Hepatocyte (in vitro differentiated cells): ENCODE results near the gene GRK5. TPM values are rescaled to one million over a fixed set of nuclear protein-coding genes. Genes with fewer than 3 reads are reported as not detected.

Experiments
- DNase-seq: peaks from one replicate; pipeline ENCODE4 v3.0.0-alpha.2; 2016; ENCODE audit warnings: low spot score
- H2AFZ ChIP-seq: fragments of 200-600 bp; sonication (generic); 2 replicates; pipeline ENCODE4 v1.6.0; 2016; ENCODE audit warnings: antibody characterized with exemption, mild to moderate bottlenecking
- H3K27ac ChIP-seq: fragments of 200-600 bp; sonication (generic); 2 replicates; pipeline ENCODE4 v1.5.1; 2016; ENCODE audit warnings: mild to moderate bottlenecking
- H3K27me3 ChIP-seq: fragments of 200-600 bp; sonication (generic); 2 replicates; pipeline ENCODE4 v1.6.1; 2016
- H3K36me3 ChIP-seq: fragments of 200-600 bp; sonication (generic); replicated peaks from 2 replicates; pipeline ENCODE4 v1.5.1; 2016; ENCODE audit warnings: low read depth; ENCODE audit not compliant: insufficient read depth
- H3K4me1 ChIP-seq: fragments of 200-600 bp; sonication (generic); 2 replicates; pipeline ENCODE4 v1.5.1; 2016; ENCODE audit warnings: mild to moderate bottlenecking, moderate library complexity; ENCODE audit not compliant: insufficient read depth
- H3K4me2 ChIP-seq: fragments of 200-600 bp; sonication (generic); 2 replicates; pipeline ENCODE4 v1.6.0; 2016
- H3K4me3 ChIP-seq: fragments of 200-600 bp; sonication (generic); 2 replicates; pipeline ENCODE4 v1.5.1; 2016; ENCODE audit warnings: mild to moderate bottlenecking
- H3K79me2 ChIP-seq: fragments of 200-600 bp; sonication (generic); 2 replicates; pipeline ENCODE4 v1.6.0; 2017; ENCODE audit warnings: mild to moderate bottlenecking
- H3K9me2 ChIP-seq: fragments of 200-600 bp; sonication (generic); replicated peaks from 2 replicates; pipeline ENCODE4 v1.6.0; 2017; ENCODE audit warnings: mild to moderate bottlenecking; ENCODE audit not compliant: insufficient read depth
- H3K9me3 ChIP-seq: fragments of 200-600 bp; sonication (generic); 2 replicates; pipeline ENCODE4 v1.5.1; 2016; ENCODE audit warnings: low read depth, mild to moderate bottlenecking
- H4K20me1 ChIP-seq: fragments of 200-600 bp; sonication (generic); 2 replicates; pipeline ENCODE4 v1.6.0; 2016; ENCODE audit warnings: mild to moderate bottlenecking; ENCODE audit not compliant: insufficient read depth, poor library complexity, severe bottlenecking
- EZH2 ChIP-seq: fragments of 200-600 bp; sonication (generic); IDR thresholded peaks from 2 replicates; pipeline ENCODE4 v1.6.1; 2016; ENCODE audit warnings: antibody characterized with exemption, mild to moderate bottlenecking, borderline replicate concordance
- EZH2phosphoT487 ChIP-seq: fragments of 200-600 bp; sonication (generic); IDR thresholded peaks from one replicate; pipeline ENCODE4 v1.6.1; 2018; ENCODE audit warnings: antibody characterized with exemption, mild to moderate bottlenecking, low read depth, moderate library complexity; ENCODE audit not compliant: unreplicated experiment, severe bottlenecking
- WGBS: methylation state at CpG from one replicate; pipeline ENCODE4 v1.1.6; 2016; ENCODE audit warnings: low lambda C conversion rate; ENCODE audit errors: missing lambda C conversion rate; 5-methylcytosine and 5-hydroxymethylcytosine counted together
- polyA plus RNA-seq: library from polyadenylated mRNA; unstranded; fragments of >200 nt; fragmentation: Nextera tagmentation; extraction: Ambion mirVana; gene quantifications from 2 replicates; pipeline ENCODE4 v1.2.1, GENCODE V29; 2016
- total RNA-seq: library from RNA; depleted of rRNA; stranded (reverse); fragments of >200 nt; gene quantifications from 2 replicates; pipeline ENCODE4 v1.2.3, GENCODE V29; 2014
- TF ChIP-seq, protein P1 (sequence below): fragments of 200-600 bp; sonication (generic); IDR thresholded peaks from 2 replicates; pipeline ENCODE4 v1.5.1; 2016; ENCODE audit warnings: antibody characterized with exemption, mild to moderate bottlenecking; ENCODE audit not compliant: poor library complexity

Gene GRK5
- total and polyA plus RNA-seq, 2 experiments from 2014 or later, result 7.6 to 19.9 TPM

- no peaks in the 10 kb centered on the region for H3K9me3 ChIP-seq
- H2AFZ ChIP-seq, result no peak overlapping the region
- H3K4me1 ChIP-seq, result peaks cover 11% of the 10 kb centered on the region
- H3K4me2 ChIP-seq, result no peak overlapping the region
- no peak for DNase-seq
- no peaks in the 10 kb centered on the region for H4K20me1 ChIP-seq
- H3K9me2 ChIP-seq, result no peaks in the 10 kb centered on the region
- no peaks in the 10 kb centered on the region for H3K27me3 ChIP-seq
- 93% methylated on average over 9 of the region's 9 CpGs for WGBS
- no peaks in the 10 kb centered on the region for H3K36me3 ChIP-seq
- no peaks in the 10 kb centered on the region for H3K79me2 ChIP-seq
- H3K27ac ChIP-seq, result no peak overlapping the region
- TF ChIP-seq EZH2phosphoT487, result no peak
- TF ChIP-seq, protein P1, sequence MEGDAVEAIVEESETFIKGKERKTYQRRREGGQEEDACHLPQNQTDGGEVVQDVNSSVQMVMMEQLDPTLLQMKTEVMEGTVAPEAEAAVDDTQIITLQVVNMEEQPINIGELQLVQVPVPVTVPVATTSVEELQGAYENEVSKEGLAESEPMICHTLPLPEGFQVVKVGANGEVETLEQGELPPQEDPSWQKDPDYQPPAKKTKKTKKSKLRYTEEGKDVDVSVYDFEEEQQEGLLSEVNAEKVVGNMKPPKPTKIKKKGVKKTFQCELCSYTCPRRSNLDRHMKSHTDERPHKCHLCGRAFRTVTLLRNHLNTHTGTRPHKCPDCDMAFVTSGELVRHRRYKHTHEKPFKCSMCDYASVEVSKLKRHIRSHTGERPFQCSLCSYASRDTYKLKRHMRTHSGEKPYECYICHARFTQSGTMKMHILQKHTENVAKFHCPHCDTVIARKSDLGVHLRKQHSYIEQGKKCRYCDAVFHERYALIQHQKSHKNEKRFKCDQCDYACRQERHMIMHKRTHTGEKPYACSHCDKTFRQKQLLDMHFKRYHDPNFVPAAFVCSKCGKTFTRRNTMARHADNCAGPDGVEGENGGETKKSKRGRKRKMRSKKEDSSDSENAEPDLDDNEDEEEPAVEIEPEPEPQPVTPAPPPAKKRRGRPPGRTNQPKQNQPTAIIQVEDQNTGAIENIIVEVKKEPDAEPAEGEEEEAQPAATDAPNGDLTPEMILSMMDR, result no peak
- no peak overlapping the region for H3K4me3 ChIP-seq
Measured at GRCh38 chr10:119497243-119497642, 289.9 kb downstream of the GRK5 start.

GRCh38 chr10:119498889-119499676 lies 291.7 kb downstream of the GRK5 start:
- TF ChIP-seq EZH2phosphoT487, result no peak
- TF ChIP-seq, protein P1, result no peak
- Histone ChIP-seq H3K4me1 (peaks cover 11% of the 10 kb centered on the region), H3K36me3 (no peaks in the 10 kb centered on the region), H3K9me2 (no peaks in the 10 kb centered on the region), H3K27me3 (no peaks in the 10 kb centered on the region), H3K4me2 (no peak overlapping the region), H3K27ac (no peak overlapping the region), H3K4me3 (no peak overlapping the region), H3K9me3 (no peaks in the 10 kb centered on the region), H4K20me1 (no peaks in the 10 kb centered on the region), H2AFZ (no peak overlapping the region), H3K79me2 (no peaks in the 10 kb centered on the region)
- DNase-seq, result no peak
- WGBS, result 72% methylated on average over 11 of the region's 11 CpGs

DNA sequence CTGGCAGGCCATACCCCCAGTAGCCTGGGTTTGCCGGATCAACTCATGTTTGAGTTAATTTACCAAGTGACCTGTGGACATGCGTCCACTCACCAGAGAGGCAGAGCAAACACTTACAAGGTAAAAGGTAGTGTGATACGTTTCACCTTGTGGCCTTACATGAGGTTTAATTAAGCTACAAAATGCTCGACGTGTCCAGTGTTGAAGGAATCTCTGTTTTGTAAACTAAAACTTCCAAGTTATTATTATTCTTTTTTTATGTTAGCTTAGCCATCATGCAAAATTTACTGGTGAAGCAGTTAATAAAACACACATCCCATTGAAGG lies 292.3 kb downstream of the GRK5 start:
- TF ChIP-seq EZH2 (no peak), EZH2phosphoT487 (no peak)
- TF ChIP-seq, protein P1, result no peak
- Histone ChIP-seq H3K9me2 (no peaks in the 10 kb centered on the region), H3K4me2 (no peak overlapping the region)

More for the DNA sequence above, 292.3 kb downstream of the GRK5 start:
- Histone ChIP-seq H3K36me3 (no peaks in the 10 kb centered on the region), H3K4me3 (no peak overlapping the region), H4K20me1 (no peaks in the 10 kb centered on the region), H2AFZ (no peak overlapping the region), H3K27ac (no peak overlapping the region), H3K27me3 (no peaks in the 10 kb centered on the region), H3K4me1 (peaks cover 11% of the 10 kb centered on the region), H3K9me3 (no peaks in the 10 kb centered on the region), H3K79me2 (no peaks in the 10 kb centered on the region)
- 50% methylated on average over 5 of the region's 5 CpGs for WGBS
- DNase-seq, result no peak
